HG03354 (cell line): ENCODE measurements around the gene DTD1.

ENCODE experiments used
- ATAC-seq: cut with Tn5 transposase; IDR thresholded peaks from one replicate; pipeline ENCODE4 v1.9.1; 2021; ENCODE audit warnings: mild to moderate bottlenecking; ENCODE audit not compliant: unreplicated experiment, poor library complexity, severe bottlenecking

Gene DTD1

DNA sequence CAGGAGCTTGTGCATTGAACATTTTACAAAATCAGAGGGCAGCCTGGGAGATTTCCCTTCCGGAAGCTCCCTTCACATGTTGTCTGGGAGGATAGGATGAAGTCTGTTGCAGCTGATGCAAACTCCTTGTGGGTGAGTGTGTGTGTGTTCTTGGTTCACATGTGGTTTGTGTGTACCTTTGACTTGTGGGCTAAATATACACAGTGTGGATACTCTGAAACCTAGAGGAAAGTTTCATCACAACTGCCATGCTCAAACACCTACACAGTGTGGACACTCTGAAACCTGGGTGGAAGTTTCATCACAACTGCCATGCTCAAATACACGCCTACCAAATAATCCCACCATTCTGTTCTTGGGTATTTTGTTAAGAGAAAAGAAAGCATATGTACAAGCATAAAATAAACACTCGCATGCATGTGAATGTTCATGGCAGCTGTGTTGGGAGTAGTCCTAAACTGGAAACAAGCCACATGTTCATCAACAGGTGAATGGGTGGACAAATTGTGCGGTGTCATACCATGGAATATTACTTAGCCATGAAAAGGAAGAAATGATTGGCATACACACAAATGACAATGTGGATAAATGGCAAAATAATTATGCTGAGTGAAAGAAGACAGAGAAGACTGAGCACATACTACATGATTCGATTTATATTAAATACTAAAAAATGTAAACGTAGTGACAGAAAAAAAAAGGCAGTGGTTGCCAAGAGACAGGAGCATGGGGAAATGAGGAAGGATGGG, 227.5 kb downstream of the DTD1 start:
- ATAC-seq = no peak
